Lower lobe of right lung (tissue), 2 donors: ENCODE data around the gene PPP1R2. TPM values are rescaled to one million over a fixed set of nuclear protein-coding genes. Genes with fewer than 3 reads are reported as not detected.
A peak's percentile ranks its signal among the peaks of the same experiment; 100 is the strongest.

Experiments
- ATAC-seq, 2 donors: fragments of 200-7000 bp; cut with Tn5 transposase; one replicate each; pipeline ENCODE4 v1.9.1; 2020 to 2022; ENCODE audit warnings: mild to moderate bottlenecking in 2 of 2, moderate library complexity in 2 of 2
- DNase-seq: peaks from one replicate; pipeline ENCODE4 v3.0.0-alpha.2; 2020
- H3K27ac ChIP-seq: fragments of 200-600 bp; one replicate; pipeline ENCODE4 v1.8.0; 2022
- H3K27me3 ChIP-seq: fragments of 200-600 bp; one replicate; pipeline ENCODE4 v1.8.0; 2022; ENCODE audit warnings: low read depth
- H3K36me3 ChIP-seq: fragments of 200-600 bp; one replicate; pipeline ENCODE4 v1.8.0; 2022; ENCODE audit warnings: mild to moderate bottlenecking
- H3K4me1 ChIP-seq: fragments of 200-600 bp; one replicate; pipeline ENCODE4 v1.8.0; 2022
- H3K4me3 ChIP-seq: fragments of 200-600 bp; one replicate; pipeline ENCODE4 v1.8.0; 2022; ENCODE audit warnings: mild to moderate bottlenecking
- H3K9me3 ChIP-seq: fragments of 200-600 bp; one replicate; pipeline ENCODE4 v1.8.0; 2022
- intact Hi-C: fragments of 100-400 bp; cut with DNase I; formaldehyde crosslinking; loops from one replicate; pipeline ENCODE4 v1.11.0; 2022
- total RNA-seq: library from RNA; stranded (reverse); fragmentation: NEBNext Ultra II Directional; extraction: Animal tissue kit (Norgen Biotek cat#: 25700); gene quantifications from one replicate; pipeline ENCODE4 v1.2.1, GENCODE V29; 2021
- TF ChIP-seq, protein P1 (sequence below): fragments of 200-600 bp; IDR thresholded peaks from one replicate; pipeline ENCODE4 v1.8.0; 2022; ENCODE audit warnings: antibody characterized with exemption, mild to moderate bottlenecking
- donor health status: DM: no; HTN: yes; CAD: no; lungs with severe emphysema.

Gene PPP1R2
- total RNA-seq, 1 donor from 2014 or later: 51.8 TPM

DNA sequence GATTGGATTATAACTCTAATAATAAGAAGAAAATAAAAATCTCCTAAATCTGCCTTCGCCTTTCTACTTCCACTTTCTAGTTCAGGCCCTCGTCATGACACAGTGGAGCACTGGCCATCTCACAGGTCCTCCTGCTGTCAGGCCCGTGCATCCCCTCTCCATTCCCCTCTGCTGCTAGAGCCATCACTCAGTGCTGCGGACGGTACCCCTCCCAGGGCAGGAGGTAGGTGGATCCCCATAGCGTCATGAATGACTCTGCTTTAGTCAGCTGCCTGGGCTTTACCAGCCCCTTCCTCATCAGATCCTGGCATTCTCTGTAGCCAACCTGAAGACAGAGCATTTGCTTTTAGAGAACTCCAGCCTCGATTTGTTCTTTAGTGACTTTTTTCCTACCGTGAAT lies 12.0 kb upstream of the PPP1R2 start:
- H3K4me3 ChIP-seq: no peak overlapping the region
- no peak overlapping the region for H3K27ac ChIP-seq
- ATAC-seq: no peak
- DNase-seq: no peak
- intact Hi-C loops: no loop called here
- H3K27me3 ChIP-seq: no peaks in the 10 kb centered on the region
- TF ChIP-seq, protein P1, sequence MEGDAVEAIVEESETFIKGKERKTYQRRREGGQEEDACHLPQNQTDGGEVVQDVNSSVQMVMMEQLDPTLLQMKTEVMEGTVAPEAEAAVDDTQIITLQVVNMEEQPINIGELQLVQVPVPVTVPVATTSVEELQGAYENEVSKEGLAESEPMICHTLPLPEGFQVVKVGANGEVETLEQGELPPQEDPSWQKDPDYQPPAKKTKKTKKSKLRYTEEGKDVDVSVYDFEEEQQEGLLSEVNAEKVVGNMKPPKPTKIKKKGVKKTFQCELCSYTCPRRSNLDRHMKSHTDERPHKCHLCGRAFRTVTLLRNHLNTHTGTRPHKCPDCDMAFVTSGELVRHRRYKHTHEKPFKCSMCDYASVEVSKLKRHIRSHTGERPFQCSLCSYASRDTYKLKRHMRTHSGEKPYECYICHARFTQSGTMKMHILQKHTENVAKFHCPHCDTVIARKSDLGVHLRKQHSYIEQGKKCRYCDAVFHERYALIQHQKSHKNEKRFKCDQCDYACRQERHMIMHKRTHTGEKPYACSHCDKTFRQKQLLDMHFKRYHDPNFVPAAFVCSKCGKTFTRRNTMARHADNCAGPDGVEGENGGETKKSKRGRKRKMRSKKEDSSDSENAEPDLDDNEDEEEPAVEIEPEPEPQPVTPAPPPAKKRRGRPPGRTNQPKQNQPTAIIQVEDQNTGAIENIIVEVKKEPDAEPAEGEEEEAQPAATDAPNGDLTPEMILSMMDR: no peak
- no peaks in the 10 kb centered on the region for H3K9me3 ChIP-seq
- no peaks in the 10 kb centered on the region for H3K36me3 ChIP-seq
- peaks cover 14% of the 10 kb centered on the region for H3K4me1 ChIP-seq

DNA sequence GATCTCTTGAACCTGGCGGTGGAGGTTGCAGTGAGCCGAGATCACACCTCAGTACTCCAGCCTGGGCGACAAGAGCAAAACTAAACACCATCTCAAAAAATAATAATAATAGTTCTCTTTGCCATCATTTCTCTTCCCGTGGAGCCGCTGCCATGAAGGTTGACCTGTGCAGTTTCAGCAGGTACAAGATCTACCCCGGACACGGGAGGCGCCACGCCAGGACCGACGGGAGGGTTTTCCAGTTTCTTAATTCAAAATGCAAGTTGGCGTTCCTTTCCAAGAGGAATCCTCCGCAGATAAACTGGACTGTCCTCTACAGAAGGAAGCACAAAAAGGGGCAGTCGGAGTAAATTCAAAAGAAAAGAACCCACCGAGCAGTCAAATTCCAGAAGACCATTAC lies 11.3 kb upstream of the PPP1R2 start:
- DNase-seq (no peak), ATAC-seq (no peak)
- intact Hi-C loops: no loop called here

DNA sequence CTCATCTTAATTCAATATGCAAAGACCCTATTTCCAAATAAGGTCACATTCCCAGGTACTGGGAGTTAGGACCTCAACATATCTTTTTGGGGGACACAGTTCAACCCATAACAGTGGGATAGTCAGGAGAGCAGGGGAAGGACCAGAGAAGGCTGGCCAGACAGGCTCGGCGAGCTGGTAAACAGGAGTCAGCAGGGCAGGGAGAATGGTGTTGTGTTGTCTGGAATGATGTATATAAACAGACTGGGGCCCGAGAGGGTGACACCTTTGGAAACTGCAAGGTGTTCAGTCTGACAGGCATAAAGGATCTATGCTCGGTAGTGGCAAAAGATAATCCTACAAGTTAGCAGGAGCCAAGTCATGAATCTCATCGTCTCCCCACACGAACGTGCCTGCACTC lies 10.1 kb upstream of the PPP1R2 start:
- TF ChIP-seq, protein P1: no peak

More for the DNA sequence above, 11.3 kb upstream of the PPP1R2 start:
- Histone ChIP-seq H3K4me1 (peaks cover 18% of the 10 kb centered on the region), H3K27ac (no peak overlapping the region), H3K36me3 (no peaks in the 10 kb centered on the region), H3K27me3 (no peaks in the 10 kb centered on the region), H3K9me3 (no peaks in the 10 kb centered on the region), H3K4me3 (no peak overlapping the region)
- TF ChIP-seq, protein P1: no peak

DNA sequence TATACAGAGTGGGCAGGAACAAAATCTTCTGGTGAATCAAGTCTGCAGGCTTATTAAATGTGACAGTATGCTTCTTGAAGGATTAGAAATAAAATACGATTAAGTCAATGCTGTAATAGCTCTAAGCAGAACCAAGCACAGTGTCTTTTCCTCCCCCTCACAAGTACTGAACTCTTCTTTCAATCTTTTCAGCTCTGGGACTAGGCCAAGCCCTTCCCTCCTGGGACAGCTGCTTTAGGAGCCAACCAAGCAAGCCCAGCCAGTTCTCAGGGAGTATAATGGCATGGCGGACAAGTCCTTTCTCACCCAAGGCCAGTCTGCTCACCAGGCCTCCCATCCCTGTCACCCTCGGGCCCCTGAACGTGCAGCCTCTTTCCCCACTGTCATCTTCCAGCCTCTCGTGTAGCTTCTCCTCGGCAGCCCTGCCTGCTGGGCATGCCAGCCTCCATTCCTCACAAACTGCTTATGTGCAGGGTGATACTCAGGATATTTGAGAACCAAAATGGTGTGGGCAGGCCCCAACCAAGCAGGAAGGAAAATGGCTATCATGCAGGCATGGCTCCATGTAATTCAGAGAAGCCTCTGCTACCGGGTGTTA lies 8.4 kb upstream of the PPP1R2 start:
- no peak for DNase-seq
- H3K36me3 ChIP-seq: no peaks in the 10 kb centered on the region
- peak overlapping the region; percentile 69 for H3K27ac ChIP-seq
- peaks cover 19% of the 10 kb centered on the region for H3K4me1 ChIP-seq
- no peaks in the 10 kb centered on the region for H3K9me3 ChIP-seq
- TF ChIP-seq, protein P1: no peak
- intact Hi-C loops: no loop called here
- H3K4me3 ChIP-seq: no peak overlapping the region
- peak in 1 of 2 donors; percentile 9 for ATAC-seq
- H3K27me3 ChIP-seq: no peaks in the 10 kb centered on the region

More for the DNA sequence above, 10.1 kb upstream of the PPP1R2 start:
- H3K27ac ChIP-seq: no peak overlapping the region
- H3K4me1 ChIP-seq: peaks cover 18% of the 10 kb centered on the region
- no peaks in the 10 kb centered on the region for H3K36me3 ChIP-seq
- no peak for DNase-seq
- H3K27me3 ChIP-seq: no peaks in the 10 kb centered on the region
- intact Hi-C loops: no loop called here
- no peak for ATAC-seq
- no peaks in the 10 kb centered on the region for H3K9me3 ChIP-seq
- no peak overlapping the region for H3K4me3 ChIP-seq

DNA sequence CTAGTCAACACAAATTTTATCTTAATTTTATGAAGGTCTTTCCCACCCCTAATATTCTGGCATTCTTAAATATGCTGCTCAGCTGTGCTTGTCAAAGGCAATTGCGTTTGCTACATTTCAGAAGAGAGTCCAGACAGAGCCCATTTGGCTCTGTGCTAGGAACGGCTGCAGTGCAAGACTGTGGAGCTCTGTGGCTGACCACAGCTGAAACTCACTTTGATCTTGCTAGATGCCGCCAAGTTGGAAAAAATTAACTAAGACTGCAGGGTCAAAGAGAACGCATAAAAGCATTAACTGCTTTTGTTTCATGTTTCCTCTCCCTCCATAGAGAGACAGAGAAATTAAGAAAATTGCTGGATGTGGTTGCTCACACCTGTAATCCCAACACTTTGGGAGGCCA lies 7.6 kb upstream of the PPP1R2 start:
- peak overlapping the region; percentile 69 for H3K27ac ChIP-seq
- no peak for DNase-seq
- H3K27me3 ChIP-seq: no peaks in the 10 kb centered on the region
- H3K9me3 ChIP-seq: no peaks in the 10 kb centered on the region
- H3K36me3 ChIP-seq: no peaks in the 10 kb centered on the region
- intact Hi-C loops: no loop called here
- ATAC-seq: peak; percentile 29 to 36
- peaks cover 27% of the 10 kb centered on the region for H3K4me1 ChIP-seq
- H3K4me3 ChIP-seq: no peak overlapping the region
- TF ChIP-seq, protein P1: no peak
